NCI-H1105 treated with DMSO at 0.1 percent for 48 hours (cell line): ENCODE measurements around the gene COL4A2.

Experiments
- DNase-seq: peaks from one replicate; lab custom pipeline; 2025; lab: John Stamatoyannopoulos, UW

COL4A2 gene

GRCh38 chr13:110272227-110272626, 34.9 kb upstream of the COL4A2 start:
- DNase-seq: no peak

- no peak for DNase-seq
Observed at GRCh38 chr13:110272651-110273050, 34.4 kb upstream of the COL4A2 start.

GRCh38 chr13:110273254-110273653, 33.8 kb upstream of the COL4A2 start:
- DNase-seq: no peak

GRCh38 chr13:110274687-110275086, 32.4 kb upstream of the COL4A2 start:
- DNase-seq: no peak

- DNase-seq: no peak
Observed at GRCh38 chr13:110275931-110276552, 31.0 kb upstream of the COL4A2 start.

- DNase-seq: no peak
Observed at GRCh38 chr13:110276553-110276950, 30.5 kb upstream of the COL4A2 start.

- no peak for DNase-seq
Observed at GRCh38 chr13:110277357-110277975, 29.6 kb upstream of the COL4A2 start.

- DNase-seq: no peak
Observed at GRCh38 chr13:110278859-110279258, 28.2 kb upstream of the COL4A2 start.

- DNase-seq: no peak
Observed at GRCh38 chr13:110279684-110280083, 27.4 kb upstream of the COL4A2 start.

GRCh38 chr13:110280231-110280813, 26.8 kb upstream of the COL4A2 start:
- no peak for DNase-seq

GRCh38 chr13:110280985-110281688, 25.9 kb upstream of the COL4A2 start:
- no peak for DNase-seq

GRCh38 chr13:110281736-110282135, 25.3 kb upstream of the COL4A2 start:
- no peak for DNase-seq

- DNase-seq: no peak
Observed at GRCh38 chr13:110282316-110282841, 24.7 kb upstream of the COL4A2 start.

GRCh38 chr13:110283736-110284517, 23.2 kb upstream of the COL4A2 start:
- no peak for DNase-seq

- DNase-seq: no peak
Observed at GRCh38 chr13:110284779-110285484, 22.2 kb upstream of the COL4A2 start.

- DNase-seq: no peak
Observed at GRCh38 chr13:110285991-110286832, 20.9 kb upstream of the COL4A2 start.

- DNase-seq: no peak
Observed at GRCh38 chr13:110286833-110287819, 20.0 kb upstream of the COL4A2 start.

GRCh38 chr13:110289174-110289573, 17.9 kb upstream of the COL4A2 start:
- no peak for DNase-seq

- no peak for DNase-seq
Observed at GRCh38 chr13:110289661-110290060, 17.4 kb upstream of the COL4A2 start.
